ENCODE results near the gene EEIG1. TPM values are rescaled to one million over a fixed set of nuclear protein-coding genes. Genes with fewer than 3 reads are reported as not detected.
A peak's percentile ranks its signal among the peaks of the same experiment; 100 is the strongest.

Gene EEIG1
- total RNA-seq, 4 donors from 2014 or later: 5.0 to 140 (median 19.3) TPM

- Histone ChIP-seq H3K9me3 (no peaks in the 10 kb centered on the region), H3K4me3 (no peak overlapping the region), H3K4me1 (peaks cover 2 to 14% of the 10 kb centered on the region in 2 donors), H3K27me3 (no peaks in the 10 kb centered on the region), H3K27ac (peak overlapping the region; percentile 59 to 67), H3K36me3 (no peaks in the 10 kb centered on the region)
- no peak for TF ChIP-seq CTCF (IDR thresholded peaks at IDR 0.05)
- TF ChIP-seq POLR2A (IDR thresholded peaks at IDR 0.05): no peak
- intact Hi-C loops (cut with DNase I; ENCODE audit: low total_unique reads): no loop called here
- peak in 1 of 2 donors; percentile 33 for DNase-seq
Measured at GRCh38 chr9:127950513-127951289, 30.1 kb downstream of the EEIG1 start.

GRCh38 chr9:127949827-127950512 is 30.8 kb downstream of the EEIG1 start:
- Histone ChIP-seq H3K36me3 (no peaks in the 10 kb centered on the region), H3K9me3 (no peaks in the 10 kb centered on the region), H3K27me3 (no peaks in the 10 kb centered on the region), H3K27ac (peak overlapping the region; percentile 59 to 67), H3K4me3 (no peak overlapping the region), H3K4me1 (peaks cover 0 to 10% of the 10 kb centered on the region in 2 donors)
- intact Hi-C loops (cut with DNase I; ENCODE audit: low total_unique reads): no loop called here
- DNase-seq: no peak
- TF ChIP-seq CTCF (IDR thresholded peaks at IDR 0.05): no peak
- TF ChIP-seq POLR2A (IDR thresholded peaks at IDR 0.05): no peak

GRCh38 chr9:127947841-127948710 is 32.7 kb downstream of the EEIG1 start:
- Histone ChIP-seq H3K4me1 (no peaks in the 10 kb centered on the region), H3K9me3 (no peaks in the 10 kb centered on the region), H3K36me3 (no peaks in the 10 kb centered on the region), H3K27me3 (no peaks in the 10 kb centered on the region), H3K4me3 (no peak overlapping the region), H3K27ac (peak overlapping the region in 1 of 2 donors; percentile 26)
- TF ChIP-seq POLR2A (IDR thresholded peaks at IDR 0.05): no peak
- no peak for TF ChIP-seq CTCF (IDR thresholded peaks at IDR 0.05)
- DNase-seq: no peak
- intact Hi-C loops (cut with DNase I; ENCODE audit: low total_unique reads): no loop called here

GRCh38 chr9:127946728-127947127 is 34.1 kb downstream of the EEIG1 start:
- Histone ChIP-seq H3K4me1 (peaks cover 0 to 5% of the 10 kb centered on the region in 2 donors), H3K27me3 (no peaks in the 10 kb centered on the region), H3K36me3 (no peaks in the 10 kb centered on the region), H3K27ac (peak overlapping the region in 1 of 2 donors; percentile 55), H3K4me3 (no peak overlapping the region), H3K9me3 (no peaks in the 10 kb centered on the region)
- intact Hi-C loops (cut with DNase I; ENCODE audit: low total_unique reads): no loop called here
- no peak for TF ChIP-seq CTCF (IDR thresholded peaks at IDR 0.05)
- DNase-seq: no peak
